Measurements from ENCODE around the gene KLF1. TPM values are rescaled to one million over a fixed set of nuclear protein-coding genes. Genes with fewer than 3 reads are reported as not detected.

KLF1 gene
- total RNA-seq, 1 donor from 2014 or later = 0.62 TPM

DNA sequence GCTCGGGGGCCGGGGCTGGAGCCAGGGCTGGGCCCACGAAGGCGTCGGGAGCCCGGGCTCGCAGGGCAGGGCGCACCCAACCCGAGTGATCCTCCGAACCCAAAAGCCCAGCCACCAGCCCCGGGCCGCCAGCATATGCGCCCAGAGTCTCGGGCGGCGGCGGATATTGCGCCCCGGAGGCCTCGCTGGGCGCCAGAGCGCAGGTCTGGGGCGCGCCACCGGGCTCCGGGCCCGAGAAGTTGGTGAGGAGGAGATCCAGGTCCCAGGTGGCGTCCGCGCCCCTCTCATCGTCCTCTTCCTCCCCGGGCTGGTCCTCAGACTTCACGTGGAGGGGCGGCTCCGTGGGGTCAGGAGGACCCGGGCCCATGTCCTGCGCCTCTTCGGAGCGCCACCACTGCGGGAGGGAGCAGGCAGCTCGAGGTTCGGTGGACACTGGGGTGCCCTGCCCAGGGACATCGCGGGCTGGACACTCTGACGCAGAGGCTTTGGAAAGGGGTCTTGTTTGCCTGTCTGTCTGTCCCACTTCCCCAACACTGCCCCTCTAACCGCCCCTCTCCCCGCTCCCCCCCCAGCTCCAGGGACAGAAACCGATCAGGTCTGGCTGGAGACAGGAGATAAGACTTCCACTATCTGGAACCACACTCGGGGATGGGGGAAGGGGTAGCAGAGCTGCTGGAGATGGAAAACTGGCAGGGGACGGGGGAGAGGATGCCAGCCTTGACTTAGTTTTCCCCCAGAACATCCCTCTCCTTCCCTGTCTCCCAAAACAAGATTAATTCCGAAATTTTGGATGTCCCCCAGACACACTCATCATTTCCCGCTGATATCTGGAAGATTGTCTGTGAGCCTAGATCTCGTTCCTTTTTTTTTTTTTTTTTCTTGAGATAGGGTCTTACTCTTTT is 1.0 kb downstream of the KLF1 start:
- no peak overlapping the region for H3K27ac Mint-ChIP-seq
- no peak for DNase-seq (ENCODE audit: low spot score)
- H3K4me1 Mint-ChIP-seq (ENCODE audit: low read depth) = peaks cover 11% of the 10 kb centered on the region
- peaks cover 5% of the 10 kb centered on the region for H3K9me3 Mint-ChIP-seq
- no peaks in the 10 kb centered on the region for H3K27me3 Mint-ChIP-seq (ENCODE audit: low read depth)
- intact Hi-C loops (cut with micrococcal nuclease) = loop anchor here (1.0 kb wide), 1 partner anchor 79 kb away; no protein-coding TSS in a partner anchor
- H3K4me3 Mint-ChIP-seq (ENCODE audit: low read depth) = peak overlapping the region; percentile 41
- peaks cover 8% of the 10 kb centered on the region for H3K36me3 Mint-ChIP-seq (ENCODE audit: low read depth)

GRCh38 chr19:12884926-12885748 is 1.9 kb downstream of the KLF1 start:
- H3K9me3 Mint-ChIP-seq = peaks cover 5% of the 10 kb centered on the region
- peaks cover 13% of the 10 kb centered on the region for H3K4me1 Mint-ChIP-seq (ENCODE audit: low read depth)
- peak overlapping the region; percentile 84 for H3K4me3 Mint-ChIP-seq (ENCODE audit: low read depth)
- H3K27ac Mint-ChIP-seq = peak overlapping the region; percentile 61
- peak; percentile 82 for DNase-seq (ENCODE audit: low spot score)
- intact Hi-C loops (cut with micrococcal nuclease) = loop anchor here (1.0 kb wide), 1 partner anchor 80 kb away; no protein-coding TSS in a partner anchor
- H3K36me3 Mint-ChIP-seq (ENCODE audit: low read depth) = peaks cover 7% of the 10 kb centered on the region
- H3K27me3 Mint-ChIP-seq (ENCODE audit: low read depth) = no peaks in the 10 kb centered on the region

- Mint-ChIP-seq H3K4me3 (ENCODE audit: low read depth) (peak overlapping the region; percentile 84), H3K36me3 (ENCODE audit: low read depth) (peaks cover 7% of the 10 kb centered on the region), H3K27ac (no peak overlapping the region), H3K4me1 (ENCODE audit: low read depth) (peaks cover 16% of the 10 kb centered on the region), H3K27me3 (ENCODE audit: low read depth) (no peaks in the 10 kb centered on the region), H3K9me3 (peaks cover 5% of the 10 kb centered on the region)
- DNase-seq (ENCODE audit: low spot score) = no peak
- intact Hi-C loops (cut with micrococcal nuclease) = no loop called here
Observed at GRCh38 chr19:12884627-12884925, 2.4 kb downstream of the KLF1 start.

DNA sequence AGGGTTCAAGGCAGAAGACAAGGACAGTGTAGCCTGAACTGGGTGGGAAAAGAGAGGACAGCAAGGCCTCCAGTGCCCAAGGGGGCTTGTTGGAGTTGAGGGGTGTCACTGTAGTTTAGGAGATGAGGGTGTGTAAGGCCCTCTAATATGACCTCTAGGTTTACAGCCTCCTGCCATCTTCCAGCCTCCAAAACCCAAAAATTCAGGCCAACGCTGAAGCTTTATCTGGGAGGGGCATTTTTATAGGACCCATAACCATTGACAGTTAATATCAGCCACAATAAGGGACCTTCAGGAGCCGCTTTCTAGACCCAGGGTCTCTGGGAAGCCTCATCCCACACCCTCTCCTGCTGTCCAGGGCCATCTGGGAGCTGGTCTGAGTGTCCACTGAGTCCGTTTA is 2.8 kb downstream of the KLF1 start:
- DNase-seq (ENCODE audit: low spot score) = no peak
- intact Hi-C loops (cut with micrococcal nuclease) = no loop called here
- Mint-ChIP-seq H3K27ac (no peak overlapping the region), H3K36me3 (ENCODE audit: low read depth) (peaks cover 7% of the 10 kb centered on the region), H3K4me3 (ENCODE audit: low read depth) (peak overlapping the region; percentile 30), H3K27me3 (ENCODE audit: low read depth) (no peaks in the 10 kb centered on the region), H3K4me1 (ENCODE audit: low read depth) (peaks cover 16% of the 10 kb centered on the region), H3K9me3 (peaks cover 5% of the 10 kb centered on the region)

DNA sequence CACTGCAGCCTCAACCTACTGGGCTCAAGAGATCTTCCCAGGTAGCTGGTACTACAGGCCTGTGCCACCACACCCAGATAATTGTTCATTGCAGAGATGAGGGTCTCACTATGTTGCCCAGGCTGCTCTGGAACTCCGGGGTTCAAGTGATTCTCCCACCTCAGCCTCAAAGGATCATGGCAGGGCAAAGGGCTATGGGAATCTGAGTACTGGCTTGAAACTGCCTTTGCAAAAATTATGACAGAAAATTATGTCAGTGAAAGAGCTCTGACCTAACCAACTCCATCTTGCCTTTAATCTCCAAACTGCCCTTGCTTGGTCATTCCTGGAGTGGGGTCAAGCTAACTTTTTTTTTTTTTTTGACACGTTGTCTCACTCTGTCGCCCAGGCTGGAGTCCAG is 4.4 kb downstream of the KLF1 start:
- peak overlapping the region; percentile 71 for H3K4me3 Mint-ChIP-seq (ENCODE audit: low read depth)
- H3K9me3 Mint-ChIP-seq = peaks cover 5% of the 10 kb centered on the region
- H3K36me3 Mint-ChIP-seq (ENCODE audit: low read depth) = peaks cover 18% of the 10 kb centered on the region
- peaks cover 16% of the 10 kb centered on the region for H3K4me1 Mint-ChIP-seq (ENCODE audit: low read depth)
- H3K27ac Mint-ChIP-seq = peak overlapping the region; percentile 38
- DNase-seq (ENCODE audit: low spot score) = no peak
- H3K27me3 Mint-ChIP-seq (ENCODE audit: low read depth) = no peaks in the 10 kb centered on the region
- intact Hi-C loops (cut with micrococcal nuclease) = no loop called here

GRCh38 chr19:12881172-12881808 is 5.7 kb downstream of the KLF1 start, which contains the start of gene DNASE2:
Gene DNASE2 (minus strand): TSS chr19:12881449. CDS start chr19:12881375, 74 bp downstream.
- peak within 1 kb of the TSS; percentile 88 for H3K4me3 Mint-ChIP-seq (ENCODE audit: low read depth)
- intact Hi-C loops (cut with micrococcal nuclease) = no loop called here
- peaks cover 18% of the 10 kb centered on the region for H3K36me3 Mint-ChIP-seq (ENCODE audit: low read depth)
- peaks cover 5% of the 10 kb centered on the region for H3K9me3 Mint-ChIP-seq
- H3K27me3 Mint-ChIP-seq (ENCODE audit: low read depth) = no peaks in the 10 kb centered on the region
- peaks cover 16% of the 10 kb centered on the region for H3K4me1 Mint-ChIP-seq (ENCODE audit: low read depth)
- H3K27ac Mint-ChIP-seq = peak within 1 kb of the TSS; percentile 78
- DNase-seq (ENCODE audit: low spot score) = peak; percentile 89

- no peak for DNase-seq (ENCODE audit: low spot score)
- Mint-ChIP-seq H3K27me3 (ENCODE audit: low read depth) (no peaks in the 10 kb centered on the region), H3K4me1 (ENCODE audit: low read depth) (peaks cover 16% of the 10 kb centered on the region), H3K36me3 (ENCODE audit: low read depth) (peaks cover 18% of the 10 kb centered on the region), H3K9me3 (peaks cover 5% of the 10 kb centered on the region), H3K4me3 (ENCODE audit: low read depth) (peak overlapping the region; percentile 88), H3K27ac (peak overlapping the region; percentile 78)
- intact Hi-C loops (cut with micrococcal nuclease) = no loop called here
Observed at GRCh38 chr19:12880551-12881171, 6.3 kb downstream of the KLF1 start.

DNA sequence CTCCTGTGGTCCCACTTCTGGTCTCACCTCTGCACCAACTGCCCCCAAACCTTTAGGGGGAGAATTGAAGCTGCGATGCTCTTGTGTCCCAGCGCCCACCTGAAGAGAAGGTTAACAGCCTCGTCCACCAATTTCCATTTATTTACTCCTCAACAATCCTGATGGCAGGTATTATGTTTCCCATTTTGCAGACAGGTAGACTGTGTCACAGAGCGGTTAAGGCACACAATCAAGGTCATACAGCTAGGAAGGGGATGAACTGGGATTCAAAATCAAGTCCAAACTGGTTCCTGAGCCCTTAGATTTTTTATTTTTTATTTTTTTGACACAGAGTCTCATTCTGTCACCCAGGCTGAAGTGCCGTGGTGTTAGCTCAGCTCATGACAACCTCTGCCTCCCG is 11.9 kb downstream of the KLF1 start:
- H3K9me3 Mint-ChIP-seq = no peaks in the 10 kb centered on the region
- no peak for DNase-seq (ENCODE audit: low spot score)
- no peaks in the 10 kb centered on the region for H3K27me3 Mint-ChIP-seq (ENCODE audit: low read depth)
- intact Hi-C loops (cut with micrococcal nuclease) = no loop called here
- H3K36me3 Mint-ChIP-seq (ENCODE audit: low read depth) = peaks cover 32% of the 10 kb centered on the region
- no peak overlapping the region for H3K27ac Mint-ChIP-seq
- peaks cover 2% of the 10 kb centered on the region for H3K4me1 Mint-ChIP-seq (ENCODE audit: low read depth)
- H3K4me3 Mint-ChIP-seq (ENCODE audit: low read depth) = no peak overlapping the region

DNA sequence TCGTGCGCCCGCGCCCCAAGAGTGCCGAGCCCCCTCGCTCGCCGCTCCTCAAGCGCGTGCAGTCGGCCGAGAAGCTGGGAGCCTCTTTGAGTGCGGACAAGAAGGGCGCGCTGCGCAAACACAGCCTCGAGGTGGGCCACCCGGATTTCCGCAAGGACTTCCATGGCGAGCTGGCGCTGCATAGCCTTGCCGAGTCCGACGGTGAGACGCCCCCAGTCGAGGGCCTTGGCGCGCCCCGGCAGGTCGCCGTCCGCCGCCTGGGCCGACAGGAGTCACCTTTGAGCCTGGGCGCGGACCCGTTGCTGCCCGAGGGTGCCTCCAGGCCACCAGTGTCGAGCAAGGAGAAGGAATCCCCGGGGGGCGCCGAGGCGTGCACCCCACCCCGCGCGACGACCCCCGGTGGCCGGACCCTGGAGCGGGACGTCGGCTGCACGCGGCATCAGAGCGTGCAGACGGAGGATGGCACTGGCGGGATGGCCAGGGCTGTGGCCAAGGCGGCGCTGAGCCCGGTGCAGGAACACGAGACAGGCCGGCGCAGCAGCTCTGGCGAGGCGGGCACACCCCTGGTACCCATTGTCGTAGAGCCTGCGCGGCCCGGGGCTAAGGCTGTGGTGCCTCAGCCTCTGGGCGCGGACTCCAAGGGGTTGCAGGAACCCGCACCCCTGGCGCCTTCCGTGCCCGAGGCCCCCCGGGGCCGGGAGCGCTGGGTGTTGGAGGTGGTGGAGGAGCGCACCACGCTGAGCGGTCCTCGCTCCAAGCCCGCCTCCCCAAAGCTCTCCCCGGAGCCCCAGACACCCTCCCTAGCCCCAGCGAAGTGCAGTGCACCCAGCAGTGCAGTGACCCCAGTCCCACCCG is 12.9 kb downstream of the KLF1 start:
- H3K36me3 Mint-ChIP-seq (ENCODE audit: low read depth) = peaks cover 32% of the 10 kb centered on the region
- no peaks in the 10 kb centered on the region for H3K9me3 Mint-ChIP-seq
- intact Hi-C loops (cut with micrococcal nuclease) = no loop called here
- no peak overlapping the region for H3K4me3 Mint-ChIP-seq (ENCODE audit: low read depth)
- H3K27ac Mint-ChIP-seq = no peak overlapping the region
- H3K27me3 Mint-ChIP-seq (ENCODE audit: low read depth) = no peaks in the 10 kb centered on the region
- H3K4me1 Mint-ChIP-seq (ENCODE audit: low read depth) = no peaks in the 10 kb centered on the region
- no peak for DNase-seq (ENCODE audit: low spot score)

- Mint-ChIP-seq H3K27me3 (ENCODE audit: low read depth) (no peaks in the 10 kb centered on the region), H3K9me3 (no peaks in the 10 kb centered on the region), H3K4me1 (ENCODE audit: low read depth) (no peaks in the 10 kb centered on the region), H3K4me3 (ENCODE audit: low read depth) (no peak overlapping the region), H3K36me3 (ENCODE audit: low read depth) (peaks cover 26% of the 10 kb centered on the region), H3K27ac (no peak overlapping the region)
- DNase-seq (ENCODE audit: low spot score) = peak; percentile 56
- intact Hi-C loops (cut with micrococcal nuclease) = no loop called here
Observed at GRCh38 chr19:12872941-12873890, 13.8 kb downstream of the KLF1 start.

- peaks cover 21% of the 10 kb centered on the region for H3K36me3 Mint-ChIP-seq (ENCODE audit: low read depth)
- H3K9me3 Mint-ChIP-seq = no peaks in the 10 kb centered on the region
- H3K27me3 Mint-ChIP-seq (ENCODE audit: low read depth) = no peaks in the 10 kb centered on the region
- intact Hi-C loops (cut with micrococcal nuclease) = no loop called here
- H3K4me3 Mint-ChIP-seq (ENCODE audit: low read depth) = no peak overlapping the region
- peaks cover under 1% of the 10 kb centered on the region for H3K4me1 Mint-ChIP-seq (ENCODE audit: low read depth)
- no peak overlapping the region for H3K27ac Mint-ChIP-seq
- DNase-seq (ENCODE audit: low spot score) = no peak
Observed at GRCh38 chr19:12872255-12872654, 14.7 kb downstream of the KLF1 start.
